Measurements from ENCODE around the gene SORCS3.

Gene SORCS3

GRCh38 chr10:105279101-105279500, 638.0 kb downstream of the SORCS3 start:
- no peak for DNase-seq

DNA sequence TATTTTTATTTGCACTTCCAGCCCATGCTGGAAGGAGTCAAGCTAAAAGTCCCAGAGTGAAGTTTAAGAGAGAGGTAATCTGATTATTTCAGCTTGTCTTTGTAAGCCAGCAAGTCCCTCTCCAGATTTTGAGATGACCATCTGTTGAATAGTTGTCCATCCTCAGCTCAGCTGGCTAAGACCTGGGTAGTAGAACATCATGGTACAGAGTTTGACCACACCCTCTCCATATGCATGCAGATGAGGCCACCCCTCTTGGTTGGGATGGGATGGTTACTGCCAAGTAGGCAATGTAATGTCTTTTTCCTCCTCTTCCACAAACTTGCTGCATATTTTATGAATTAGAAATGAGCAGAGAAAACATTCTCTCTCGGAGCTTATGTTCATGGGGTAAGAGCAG, 639.8 kb downstream of the SORCS3 start:
- no peak for DNase-seq

DNA sequence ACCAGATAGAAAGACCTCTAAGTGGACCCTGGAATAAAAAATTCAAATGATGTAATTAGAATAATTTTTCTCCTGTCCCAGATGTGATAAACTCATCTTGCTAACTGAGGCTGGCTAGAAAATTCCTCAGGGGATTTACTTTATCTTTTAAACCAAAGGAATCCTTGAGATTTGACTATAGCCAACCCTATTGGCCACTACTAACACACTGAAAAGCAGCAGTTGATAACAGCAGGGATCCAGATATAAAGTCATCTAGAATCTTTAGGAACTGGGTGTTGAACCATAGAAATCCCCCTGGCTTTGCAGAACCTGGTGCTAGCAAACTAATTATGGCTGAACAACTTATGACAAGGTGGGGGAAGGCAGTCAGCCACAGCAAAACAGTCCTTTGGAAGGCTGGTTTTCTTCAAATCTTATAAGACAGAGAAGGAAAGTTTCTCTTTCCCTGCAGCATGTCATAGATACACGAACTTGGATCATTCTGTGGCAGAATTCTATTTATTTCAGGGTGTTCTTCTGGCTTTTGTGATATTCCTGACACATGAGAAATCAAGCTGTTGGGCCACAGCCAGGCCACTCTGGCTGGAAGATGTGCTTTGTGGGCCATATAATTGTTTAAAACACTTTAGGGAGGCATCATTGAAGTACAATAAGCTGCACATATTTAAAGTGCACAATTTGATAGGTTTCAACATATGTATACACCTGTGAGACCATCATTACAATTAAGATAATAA, 643.6 kb downstream of the SORCS3 start:
- DNase-seq, result no peak

- no peak for DNase-seq
Observed at GRCh38 chr10:105288026-105288425, 646.9 kb downstream of the SORCS3 start.

DNA sequence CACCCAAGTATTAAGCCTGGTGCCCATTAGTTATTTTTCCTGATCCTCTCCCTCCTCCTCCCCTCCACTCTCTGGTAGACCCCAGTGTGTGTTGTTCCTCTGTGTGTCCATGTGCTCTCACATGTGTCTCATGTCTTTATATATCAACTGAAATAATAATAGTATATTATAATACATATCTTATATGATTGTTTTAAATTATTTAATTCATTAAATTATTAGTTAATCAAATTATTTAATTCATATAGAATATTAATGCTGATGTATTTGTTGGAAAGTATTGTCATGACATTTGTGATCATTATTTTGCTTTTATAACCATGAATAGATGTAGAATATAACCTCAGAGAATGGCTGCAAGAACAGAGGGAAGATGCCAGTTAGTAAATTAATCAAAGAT, 647.5 kb downstream of the SORCS3 start:
- no peak for DNase-seq

DNA sequence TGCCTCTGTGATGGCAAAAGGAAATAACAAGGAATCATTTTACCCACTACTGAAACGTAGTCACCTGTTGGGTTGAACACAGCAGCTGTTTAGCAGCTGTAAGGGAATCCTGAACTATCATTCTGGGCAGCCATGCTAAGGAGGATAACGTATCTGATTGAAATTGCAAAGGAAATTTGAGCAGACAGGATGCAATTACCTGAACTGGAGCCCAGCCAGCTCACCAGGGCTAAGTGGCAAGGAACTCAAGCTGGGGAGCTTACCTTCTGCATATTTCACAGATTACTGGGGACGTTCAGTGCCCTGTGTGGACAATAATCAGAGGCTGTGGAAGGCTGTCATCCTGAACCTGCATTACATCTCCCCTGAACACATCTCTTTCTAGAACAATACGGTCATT, 650.5 kb downstream of the SORCS3 start:
- DNase-seq, result no peak

- DNase-seq, result no peak
Observed at GRCh38 chr10:105292236-105292635, 651.1 kb downstream of the SORCS3 start.

Data from central memory CD4-positive, alpha-beta T cell (primary cell).